GM18505 (cell line): Measurements from ENCODE around the gene OPN4.

ENCODE experiments used
- ATAC-seq: cut with Tn5 transposase; IDR thresholded peaks from one replicate; pipeline ENCODE4 v1.9.1; 2021; ENCODE audit not compliant: unreplicated experiment
- POLR2A ChIP-seq: IDR thresholded peaks from 4 replicates; pipeline ENCODE4 v1.6.1; 2011; ENCODE audit warnings: borderline replicate concordance; ENCODE audit not compliant: insufficient read depth, insufficient read length; ENCODE audit errors: extremely low read depth

The OPN4 gene

GRCh38 chr10:86686972-86687371 lies 32.6 kb downstream of the OPN4 start:
- no peak for ATAC-seq
- TF ChIP-seq POLR2A = no peak

GRCh38 chr10:86687750-86688149 lies 33.4 kb downstream of the OPN4 start:
- no peak for ATAC-seq
- no peak for TF ChIP-seq POLR2A

GRCh38 chr10:86688398-86688921 lies 34.1 kb downstream of the OPN4 start:
- no peak for TF ChIP-seq POLR2A
- peak; percentile 77 for ATAC-seq

- no peak for ATAC-seq
These were observed 34.8 kb downstream of the OPN4 start for GRCh38 chr10:86689146-86689545.

GRCh38 chr10:86690231-86690630 lies 35.9 kb downstream of the OPN4 start:
- no peak for TF ChIP-seq POLR2A
- no peak for ATAC-seq

More at GRCh38 chr10:86689146-86689545, 34.8 kb downstream of the OPN4 start:
- TF ChIP-seq POLR2A = no peak

GRCh38 chr10:86690657-86691084 lies 36.3 kb downstream of the OPN4 start:
- TF ChIP-seq POLR2A = no peak
- no peak for ATAC-seq

- TF ChIP-seq POLR2A = no peak
- ATAC-seq = no peak
These were observed 37.1 kb downstream of the OPN4 start for GRCh38 chr10:86691333-86692022.

GRCh38 chr10:86692023-86692514 lies 37.7 kb downstream of the OPN4 start:
- no peak for ATAC-seq
- TF ChIP-seq POLR2A = no peak

- no peak for ATAC-seq
These were observed 38.3 kb downstream of the OPN4 start for GRCh38 chr10:86692664-86693063.

GRCh38 chr10:86693275-86693674 lies 38.9 kb downstream of the OPN4 start:
- no peak for ATAC-seq
- TF ChIP-seq POLR2A = no peak

More at GRCh38 chr10:86692664-86693063, 38.3 kb downstream of the OPN4 start:
- no peak for TF ChIP-seq POLR2A

- no peak for ATAC-seq
- no peak for TF ChIP-seq POLR2A
These were observed 39.5 kb downstream of the OPN4 start for GRCh38 chr10:86693721-86694369.

GRCh38 chr10:86698207-86698940 lies 44.0 kb downstream of the OPN4 start:
- no peak for TF ChIP-seq POLR2A
- ATAC-seq = no peak

- no peak for ATAC-seq
- no peak for TF ChIP-seq POLR2A
These were observed 44.8 kb downstream of the OPN4 start for GRCh38 chr10:86699125-86699524.
